Sigmoid colon (tissue), 7 donors: ENCODE results near the gene KRTAP3-3. TPM values are rescaled to one million over a fixed set of nuclear protein-coding genes. Genes with fewer than 3 reads are reported as not detected.
"Not testable (repeated sequence)": the region's sequence is repeated elsewhere in the genome, so short reads cannot be mapped to it uniquely, and the experiment has no call there.

Experiments
- DNase-seq: peaks from one replicate; pipeline ENCODE4 v3.0.0-alpha.2; 2019
- H3K27ac ChIP-seq, 4 donors: fragments of 200-600 bp; sonication (generic); one replicate each; pipeline ENCODE4 v1.5.1; 2016 to 2019; ENCODE audit warnings: mild to moderate bottlenecking in 1 of 4
- H3K27me3 ChIP-seq, 3 donors: fragments of 200-600 bp; sonication (generic); one replicate each; pipeline ENCODE4 v1.5.1; 2019; ENCODE audit warnings: mild to moderate bottlenecking in 1 of 3
- H3K36me3 ChIP-seq, 4 donors: fragments of 200-600 bp; sonication (generic); one replicate each; pipeline ENCODE4 v1.5.1; 2016 to 2019
- H3K4me1 ChIP-seq, 4 donors: fragments of 200-600 bp; sonication (generic); one replicate each; pipeline ENCODE4 v1.5.1; 2017 to 2019
- H3K4me3 ChIP-seq, 4 donors: fragments of 200-600 bp; sonication (generic); one replicate each; pipeline ENCODE4 v1.5.1; 2017 to 2019; ENCODE audit warnings: mild to moderate bottlenecking in 2 of 4, moderate library complexity in 1 of 4
- H3K9me3 ChIP-seq, 4 donors: fragments of 200-600 bp in 3 of 4; sonication (generic) in 3 of 4; one replicate each; pipeline versions ENCODE4 v1.5.1 to v1.6.1; 2013 to 2019
- CTCF ChIP-seq, 4 experiments: fragments of 450-650 bp in 3 of 4; fragments of 200-600 bp in 1 of 4; IDR thresholded peaks; one replicate each; pipeline ENCODE4 v1.5.1; 2016 to 2019; ENCODE audit warnings: antibody characterized with exemption in 4 of 4, mild to moderate bottlenecking in 3 of 4, moderate library complexity in 2 of 4
- EP300 ChIP-seq, 4 donors: sonication (generic); formaldehyde crosslinking; IDR thresholded peaks; one replicate each; pipeline ENCODE4 v1.6.1; 2017; ENCODE audit warnings: antibody characterized with exemption in 4 of 4
- POLR2A ChIP-seq, 2 donors: fragments of 450-650 bp; IDR thresholded peaks; one replicate each; pipeline ENCODE4 v1.6.1; 2016; ENCODE audit warnings: antibody characterized with exemption in 2 of 2, mild to moderate bottlenecking in 2 of 2, moderate library complexity in 2 of 2
- POLR2AphosphoS5 ChIP-seq, 4 donors: sonication (generic); formaldehyde crosslinking; IDR thresholded peaks; one replicate each; pipeline ENCODE4 v1.6.1; 2017; ENCODE audit warnings: antibody characterized with exemption in 4 of 4
- WGBS, 2 donors: extraction: QIAGEN DNeasy Blood & Tissue Kit; methylation state at CpG; one replicate each; pipeline ENCODE4 v1.1.7; 2013; 5-methylcytosine and 5-hydroxymethylcytosine counted together
- intact Hi-C: fragments of 100-400 bp; cut with DNase I; formaldehyde crosslinking; loops from one replicate; pipeline ENCODE4 v1.15.1; 2023
- polyA plus RNA-seq, 3 donors: library from polyadenylated mRNA; stranded (reverse); fragments of 200-250 nt; gene quantifications; one replicate each; pipeline ENCODE4 v1.2.3, GENCODE V29; 2013
- total RNA-seq, 4 donors: library from RNA; depleted of rRNA; stranded (reverse); fragments of >200 nt; gene quantifications; one replicate each; pipeline ENCODE4 v1.1.0, GENCODE V29; 2016
- donor health status: healthy with polysubstance abuse.
- donor health status: Bipolar disorder and iron deficiency.
- donor health status: healthy.

KRTAP3-3 gene
- total and polyA plus RNA-seq, 7 donors = not detected

GRCh38 chr17:41008811-41009210 is 14.8 kb upstream of the KRTAP3-3 start, which contains the start of gene KRTAP3-1:
KRTAP3-1 (minus strand) TSS chr17:41009128; CDS start chr17:41009074, 54 bp downstream.
- TF ChIP-seq CTCF (IDR thresholded peaks at IDR 0.05) (no peak), POLR2A (IDR thresholded peaks at IDR 0.05) (no peak), EP300 (IDR thresholded peaks at IDR 0.05) (no peak), POLR2AphosphoS5 (IDR thresholded peaks at IDR 0.05) (no peak)
- H3K27me3 ChIP-seq = no peaks in the 10 kb centered on the region
- H3K27ac ChIP-seq = no peak within 1 kb of the TSS
- DNase-seq = no peak
- intact Hi-C loops = no loop called here
- H3K4me3 ChIP-seq = no peak within 1 kb of the TSS
- WGBS, 2 donors = 85 to 94% methylated on average over 8 of the region's 8 CpGs
- no peaks in the 10 kb centered on the region for H3K4me1 ChIP-seq
- H3K36me3 ChIP-seq = no peaks in the 10 kb centered on the region
- no peaks in the 10 kb centered on the region for H3K9me3 ChIP-seq

- Histone ChIP-seq H3K27ac (no peak overlapping the region), H3K4me1 (no peaks in the 10 kb centered on the region), H3K4me3 (no peak overlapping the region), H3K27me3 (no peaks in the 10 kb centered on the region), H3K36me3 (no peaks in the 10 kb centered on the region), H3K9me3 (no peaks in the 10 kb centered on the region)
- TF ChIP-seq POLR2A (IDR thresholded peaks at IDR 0.05) (no peak), POLR2AphosphoS5 (IDR thresholded peaks at IDR 0.05) (no peak), CTCF (IDR thresholded peaks at IDR 0.05) (no peak), EP300 (IDR thresholded peaks at IDR 0.05) (no peak)
- WGBS, 2 donors = 90 to 92% methylated on average over 3 of the region's 3 CpGs
- intact Hi-C loops = no loop called here
- DNase-seq = no peak
Measured at GRCh38 chr17:41004397-41004796, 10.4 kb upstream of the KRTAP3-3 start.

- no peaks in the 10 kb centered on the region for H3K9me3 ChIP-seq
- H3K27me3 ChIP-seq = no peaks in the 10 kb centered on the region
- no peak overlapping the region for H3K27ac ChIP-seq
- no peaks in the 10 kb centered on the region for H3K36me3 ChIP-seq
- no peak overlapping the region for H3K4me3 ChIP-seq
- intact Hi-C loops = no loop called here
- no peaks in the 10 kb centered on the region for H3K4me1 ChIP-seq
- WGBS, 2 donors = 75 to 77% methylated on average over 4 of the region's 4 CpGs
- TF ChIP-seq EP300 (IDR thresholded peaks at IDR 0.05) (no peak), POLR2AphosphoS5 (IDR thresholded peaks at IDR 0.05) (no peak), CTCF (IDR thresholded peaks at IDR 0.05) (no peak), POLR2A (IDR thresholded peaks at IDR 0.05) (no peak)
- DNase-seq = no peak
Measured at GRCh38 chr17:41003926-41004325, 10.0 kb upstream of the KRTAP3-3 start.

GRCh38 chr17:41002814-41003213 is 8.8 kb upstream of the KRTAP3-3 start:
- intact Hi-C loops = no loop called here
- Histone ChIP-seq H3K9me3 (no peaks in the 10 kb centered on the region), H3K27ac (no peak overlapping the region), H3K36me3 (no peaks in the 10 kb centered on the region), H3K4me3 (no peak overlapping the region), H3K4me1 (no peaks in the 10 kb centered on the region), H3K27me3 (no peaks in the 10 kb centered on the region)
- TF ChIP-seq POLR2AphosphoS5 (IDR thresholded peaks at IDR 0.05) (no peak), CTCF (IDR thresholded peaks at IDR 0.05) (no peak), EP300 (IDR thresholded peaks at IDR 0.05) (no peak), POLR2A (IDR thresholded peaks at IDR 0.05) (no peak)
- 34 to 69% methylated on average over 5 of the region's 5 CpGs for WGBS, 2 donors
- no peak for DNase-seq

GRCh38 chr17:41001795-41002194 is 7.8 kb upstream of the KRTAP3-3 start:
- Histone ChIP-seq H3K4me1 (no peaks in the 10 kb centered on the region), H3K4me3 (no peak overlapping the region), H3K27me3 (no peaks in the 10 kb centered on the region), H3K36me3 (no peaks in the 10 kb centered on the region), H3K9me3 (no peaks in the 10 kb centered on the region), H3K27ac (no peak overlapping the region)
- 81 to 91% methylated on average over 4 of the region's 4 CpGs for WGBS, 2 donors
- intact Hi-C loops = no loop called here
- DNase-seq = no peak
- no peak for TF ChIP-seq POLR2AphosphoS5 (IDR thresholded peaks at IDR 0.05)
- TF ChIP-seq CTCF (IDR thresholded peaks at IDR 0.05) = no peak
- TF ChIP-seq EP300 (IDR thresholded peaks at IDR 0.05) = no peak
- TF ChIP-seq POLR2A (IDR thresholded peaks at IDR 0.05) = no peak

- H3K4me3 ChIP-seq, H3K4me1 ChIP-seq, DNase-seq, H3K27me3 ChIP-seq, H3K9me3 ChIP-seq, H3K27ac ChIP-seq, H3K36me3 ChIP-seq, intact Hi-C loops: not testable (repeated sequence)
- WGBS, 2 donors = 84 to 92% methylated on average over 6 of the region's 6 CpGs
Measured at GRCh38 chr17:40999563-40999962, 5.6 kb upstream of the KRTAP3-3 start, which contains the start of gene KRTAP3-2. KRTAP3-2 (minus strand) TSS chr17:40999906; CDS start chr17:40999853, 53 bp downstream.
